ENCODE measurements around the gene VSX1.
A peak's percentile ranks its signal among the peaks of the same experiment; 100 is the strongest.

Gene VSX1

DNA sequence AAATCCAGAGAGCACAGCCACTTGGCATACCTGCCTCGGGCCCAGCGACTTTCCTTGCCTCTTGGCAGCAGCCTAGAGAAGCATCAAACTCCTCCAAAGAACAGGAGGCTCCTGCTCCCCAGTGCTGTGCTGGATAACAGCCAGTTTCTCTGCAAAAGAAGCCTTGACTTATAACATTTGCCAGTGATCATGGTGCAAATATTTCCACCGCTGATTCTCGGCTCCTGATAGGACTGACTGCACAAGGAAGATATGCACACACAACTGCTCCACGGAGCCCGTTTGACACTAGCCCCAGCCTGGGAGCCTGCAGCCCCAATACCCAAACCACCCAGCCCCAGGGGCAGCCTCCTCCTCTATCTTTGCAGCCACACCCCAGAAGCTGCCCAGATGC is 41.5 kb downstream of the VSX1 start:
- no peak for ATAC-seq
- DNase-seq, result no peak

- no peak for DNase-seq
- ATAC-seq, result no peak
Observed at GRCh38 chr20:25039697-25040437, 42.1 kb downstream of the VSX1 start.

DNA sequence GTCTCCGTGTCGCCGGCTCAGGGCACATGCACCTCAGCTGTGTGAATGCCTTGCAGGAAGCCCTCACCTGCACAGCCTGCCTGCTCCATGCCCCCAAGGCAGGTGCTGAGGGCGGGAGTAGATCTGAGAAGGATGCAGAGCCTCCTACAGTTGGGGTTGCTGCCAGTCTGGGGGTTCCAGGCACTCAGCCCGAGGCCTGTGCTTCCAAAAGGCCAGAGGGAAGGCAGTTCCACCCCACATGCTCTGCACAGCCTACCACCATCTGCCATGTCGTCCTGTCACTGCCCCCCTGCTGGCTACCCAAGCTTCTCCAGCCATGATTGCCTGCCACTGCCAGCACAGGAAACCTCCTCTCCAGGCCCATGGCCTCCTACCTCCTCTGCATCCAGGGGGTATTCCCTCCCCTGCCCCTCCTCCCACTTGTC is 43.3 kb downstream of the VSX1 start:
- ATAC-seq (no peak), DNase-seq (no peak)

- DNase-seq, result no peak
Observed at GRCh38 chr20:25038103-25038410, 43.9 kb downstream of the VSX1 start.

GRCh38 chr20:25037288-25038102 is 44.4 kb downstream of the VSX1 start:
- ATAC-seq, result peak; percentile 34
- DNase-seq, result no peak

More at GRCh38 chr20:25038103-25038410, 43.9 kb downstream of the VSX1 start:
- ATAC-seq, result no peak

- DNase-seq (no peak), ATAC-seq (no peak)
Observed at GRCh38 chr20:25036331-25036936, 45.5 kb downstream of the VSX1 start.

GRCh38 chr20:25035921-25036320 is 46.0 kb downstream of the VSX1 start:
- ATAC-seq, result no peak
- no peak for DNase-seq

DNA sequence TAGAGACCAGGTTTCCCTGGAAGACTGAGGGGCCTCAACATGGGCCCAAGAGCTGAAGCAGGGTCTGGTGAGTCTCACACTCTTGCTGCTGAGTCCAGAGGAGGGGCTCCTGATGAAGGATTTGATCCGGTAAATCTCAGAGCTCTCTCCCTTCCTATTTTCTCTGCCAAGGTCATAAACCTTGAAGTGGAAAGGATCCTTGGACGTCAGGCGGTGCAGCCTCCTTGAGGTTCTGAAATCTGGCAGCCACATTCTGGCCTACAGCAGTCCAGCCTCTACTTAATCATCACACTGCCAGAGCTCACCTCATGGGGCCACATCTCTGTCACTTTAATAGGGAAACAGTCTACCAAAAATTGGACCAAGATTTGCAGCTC is 48.0 kb downstream of the VSX1 start:
- ATAC-seq (no peak), DNase-seq (no peak)

DNA sequence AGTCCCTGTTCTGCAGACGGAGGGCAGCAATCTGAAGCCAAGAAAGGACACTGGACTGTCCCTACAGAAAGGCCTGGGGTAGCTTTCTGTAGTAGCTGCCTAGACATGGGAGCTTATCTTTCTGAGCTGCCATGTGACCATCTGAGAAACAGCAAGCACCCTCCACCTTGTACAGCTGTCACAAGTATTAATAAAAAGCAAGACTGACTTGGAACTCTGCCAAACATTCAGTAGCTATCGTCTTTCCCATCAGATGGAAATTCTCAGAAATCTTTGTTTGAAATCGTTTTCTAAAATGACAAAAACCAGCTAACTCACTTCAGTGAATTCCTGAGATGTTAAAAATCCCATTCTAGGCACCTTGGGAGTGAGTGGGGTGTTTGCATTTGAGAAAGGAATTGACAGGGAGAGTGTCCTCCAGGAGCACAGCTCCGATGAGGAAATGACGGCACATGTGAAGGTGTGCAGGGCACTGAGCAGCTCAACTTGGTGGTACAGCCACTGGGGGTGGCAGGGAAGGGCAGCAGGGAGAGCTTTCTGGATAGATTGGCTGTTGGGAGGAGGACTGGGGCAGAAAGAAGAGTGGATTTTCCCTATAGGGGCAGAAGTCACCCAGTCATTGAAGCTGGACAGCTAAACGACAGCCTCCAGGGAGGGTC is 48.5 kb downstream of the VSX1 start:
- ATAC-seq (no peak), DNase-seq (no peak)

DNA sequence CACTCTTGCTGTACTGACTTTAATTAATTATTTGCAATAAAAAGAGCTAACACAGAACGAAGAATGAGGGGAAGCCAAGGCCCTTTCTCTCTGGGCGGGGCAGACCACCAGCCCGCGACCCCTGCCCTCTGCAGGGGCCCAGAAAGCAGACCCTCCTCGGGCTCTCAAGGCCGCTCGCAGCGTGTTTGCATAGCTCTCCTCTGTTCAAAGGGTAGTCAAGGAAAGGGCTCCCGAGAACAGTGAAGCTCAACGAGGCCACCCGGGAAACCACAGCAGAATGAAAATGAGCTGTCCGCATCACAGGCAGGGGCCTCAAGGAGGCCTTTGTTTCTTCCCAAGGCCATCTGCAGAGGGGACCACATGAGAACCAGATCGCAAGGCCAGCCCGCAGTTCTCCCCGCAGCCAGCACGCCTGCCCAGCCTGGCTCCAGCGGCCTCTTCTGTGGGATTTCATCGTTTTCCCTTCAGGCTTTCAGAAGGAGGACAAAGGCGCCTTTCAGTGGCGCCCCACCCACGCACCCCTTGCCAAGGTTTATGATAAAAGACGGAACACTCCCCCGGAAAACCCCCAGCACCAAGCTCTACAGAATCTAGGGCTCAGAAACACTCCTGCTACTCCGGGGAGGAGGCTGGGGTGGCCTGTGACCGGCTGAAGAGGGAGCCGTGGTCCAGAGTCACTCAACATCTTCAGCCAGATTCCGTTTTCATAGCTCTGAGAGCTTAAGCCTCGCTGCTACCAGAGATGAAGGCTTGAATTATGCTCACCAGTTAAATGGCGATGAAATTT is 49.3 kb downstream of the VSX1 start:
- DNase-seq (no peak), ATAC-seq (no peak)

- ATAC-seq, result no peak
Observed at GRCh38 chr20:25032065-25032477, 49.9 kb downstream of the VSX1 start.

DNA sequence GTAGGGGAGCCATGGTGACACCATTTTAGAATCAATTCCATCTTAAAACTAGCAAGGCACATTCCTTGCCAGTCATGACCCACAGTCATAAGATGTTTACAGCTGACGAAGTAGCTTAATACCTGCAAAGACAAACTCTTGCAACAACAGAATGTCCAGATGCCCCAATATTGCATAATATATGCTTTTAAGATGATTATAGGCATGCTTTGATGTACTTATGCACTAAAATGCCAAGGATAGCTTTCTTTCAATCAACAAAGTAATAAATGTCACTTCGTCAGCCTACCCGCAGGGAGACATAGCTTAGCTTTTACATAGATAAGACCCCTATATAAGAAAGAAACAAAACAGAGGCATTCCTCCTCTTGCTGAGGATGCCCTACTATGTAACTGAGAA is 50.7 kb downstream of the VSX1 start:
- DNase-seq (no peak), ATAC-seq (no peak)

More at GRCh38 chr20:25032065-25032477, 49.9 kb downstream of the VSX1 start:
- no peak for DNase-seq

DNA sequence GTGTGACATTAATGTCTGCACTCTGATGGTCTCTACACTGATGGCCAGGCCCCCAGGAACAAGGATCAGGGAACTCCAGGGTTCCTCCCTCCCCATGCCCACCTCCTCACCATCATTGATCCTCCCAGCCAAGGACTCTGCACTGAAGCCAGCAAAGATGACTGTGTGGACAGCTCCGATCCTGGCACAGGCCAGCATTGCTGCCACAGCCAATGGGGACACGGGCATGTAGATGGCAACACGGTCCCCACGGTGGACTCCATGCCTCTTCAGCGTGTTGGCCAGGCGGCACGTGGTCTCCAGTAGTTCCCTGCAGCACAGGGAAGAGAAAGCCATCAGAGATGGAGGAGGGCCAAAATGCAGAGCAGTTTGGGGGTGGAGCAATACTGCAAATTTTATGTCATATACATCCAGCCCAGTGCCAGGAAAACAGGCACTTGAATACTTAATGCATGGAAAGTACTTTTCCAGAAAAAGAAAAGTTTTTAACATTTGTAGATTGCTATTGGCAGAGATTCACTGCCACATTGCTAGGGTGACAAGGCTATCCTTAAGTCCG is 51.2 kb downstream of the VSX1 start:
- ATAC-seq (no peak), DNase-seq (no peak)

DNA sequence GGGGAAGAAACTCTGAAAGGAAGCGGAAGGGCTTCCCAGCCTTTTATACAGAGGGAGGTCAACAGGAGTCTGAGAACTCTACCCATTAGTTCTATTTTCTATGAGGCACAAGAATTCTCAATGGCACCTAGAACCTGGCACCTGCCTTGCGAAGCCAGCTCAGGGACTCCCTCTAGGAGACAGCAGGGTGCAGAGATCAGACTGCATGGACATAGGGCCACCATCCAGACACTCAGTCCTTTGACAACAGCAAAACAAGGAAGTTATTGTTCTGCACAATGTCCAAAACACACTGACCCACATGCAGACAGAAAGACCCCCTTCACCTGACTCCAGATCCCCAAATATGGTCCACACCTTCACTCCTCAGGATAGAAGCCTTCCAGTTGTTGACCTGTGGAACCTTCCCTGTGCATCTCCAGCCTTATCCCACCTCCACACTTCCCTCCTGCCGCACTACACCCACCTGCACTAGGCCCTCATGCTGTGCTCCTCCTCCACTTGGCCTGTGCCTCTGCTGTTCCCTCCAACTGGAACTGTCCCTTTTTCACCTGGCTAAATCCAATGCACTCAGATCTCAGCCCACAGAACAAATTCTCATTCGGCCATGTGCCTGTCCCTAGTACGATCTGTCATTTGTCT is 51.8 kb downstream of the VSX1 start:
- DNase-seq (no peak), ATAC-seq (no peak)

DNA sequence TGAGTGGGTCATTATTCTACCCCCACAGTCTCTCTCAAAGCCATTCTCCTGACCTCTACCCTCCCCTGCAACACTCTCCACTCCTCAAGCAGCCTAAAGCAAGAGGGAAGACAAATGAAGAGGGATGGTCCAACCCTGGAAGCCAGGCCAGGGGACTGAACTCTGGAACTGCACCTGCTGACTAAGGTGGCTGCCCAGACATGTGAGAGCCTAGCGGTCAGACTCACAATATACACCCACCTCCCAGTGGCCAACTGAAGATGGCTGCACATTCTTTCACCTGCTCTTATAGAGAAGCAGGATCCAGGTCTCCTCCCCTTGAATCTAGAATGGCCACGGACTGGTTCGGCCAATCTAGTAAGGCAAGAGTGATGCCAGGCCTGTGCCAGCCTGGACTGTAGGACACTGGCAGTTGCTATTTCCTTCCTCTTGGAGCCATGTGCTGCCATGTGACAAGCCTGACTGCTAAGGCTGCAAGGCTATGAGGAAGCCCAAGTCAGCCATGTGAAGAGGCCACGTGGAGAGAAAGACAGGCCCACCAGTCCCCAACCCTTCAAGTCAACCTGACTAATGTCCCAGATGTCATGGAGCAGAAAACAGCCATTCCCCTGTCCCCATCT is 55.8 kb downstream of the VSX1 start:
- no peak for DNase-seq

More for the DNA sequence above, 55.8 kb downstream of the VSX1 start:
- ATAC-seq, result no peak

All from stimulated activated naive CD8-positive, alpha-beta T cell treated with anti-CD3 and anti-CD28 coated beads, Interleukin-15, Interleukin-2, amounts not matched to agents 100 U/mL and 50 U/mL, for 24 hours (primary cell).